ENCODE data around the gene CASKIN2. TPM values are rescaled to one million over a fixed set of nuclear protein-coding genes. Genes with fewer than 3 reads are reported as not detected.

The CASKIN2 gene
- total RNA-seq, 1 experiment from 2014 or later = 25.4 TPM

GRCh38 chr17:75491680-75492079 lies 23.7 kb downstream of the CASKIN2 start:
- intact Hi-C loops (cut with micrococcal nuclease; ENCODE audit: unreplicated experiment) = no loop called here
- H3K36me3 ChIP-seq (ENCODE audit: low read depth) = no peaks in the 10 kb centered on the region
- no peak for TF ChIP-seq CTCF (conservative IDR thresholded peaks at IDR 0.05)
- TF ChIP-seq EZH2 (IDR thresholded peaks at IDR 0.05; ENCODE audit: low read depth) = no peak
- no peaks in the 10 kb centered on the region for H3F3A ChIP-seq (ENCODE audit: insufficient read depth, low read depth)
- no peaks in the 10 kb centered on the region for H4K20me1 ChIP-seq (ENCODE audit: insufficient read depth)
- H3K79me2 ChIP-seq (ENCODE audit: low read depth) = no peaks in the 10 kb centered on the region
- ChIA-PET POLR2A (ENCODE audit: unreplicated experiment) (no interaction called here), CTCF (no interaction called here)
- no peak overlapping the region for H2AFZ ChIP-seq
- H3K4me3 ChIP-seq = no peak overlapping the region
- no peaks in the 10 kb centered on the region for H3K27me3 ChIP-seq (ENCODE audit: insufficient read depth, low read depth)
- H3K4me1 ChIP-seq (replicated peaks; ENCODE audit: insufficient read depth) = no peaks in the 10 kb centered on the region
- no peaks in the 10 kb centered on the region for H3K9me2 ChIP-seq (ENCODE audit: insufficient read depth)
- H3K27ac ChIP-seq = no peak overlapping the region
- no peak for DNase-seq
- H3K4me2 ChIP-seq = no peak overlapping the region
- no peaks in the 10 kb centered on the region for H3K9me3 ChIP-seq (ENCODE audit: insufficient read depth, low read depth)
- BruUV-seq (replicated peaks) = no TSS peak

DNA sequence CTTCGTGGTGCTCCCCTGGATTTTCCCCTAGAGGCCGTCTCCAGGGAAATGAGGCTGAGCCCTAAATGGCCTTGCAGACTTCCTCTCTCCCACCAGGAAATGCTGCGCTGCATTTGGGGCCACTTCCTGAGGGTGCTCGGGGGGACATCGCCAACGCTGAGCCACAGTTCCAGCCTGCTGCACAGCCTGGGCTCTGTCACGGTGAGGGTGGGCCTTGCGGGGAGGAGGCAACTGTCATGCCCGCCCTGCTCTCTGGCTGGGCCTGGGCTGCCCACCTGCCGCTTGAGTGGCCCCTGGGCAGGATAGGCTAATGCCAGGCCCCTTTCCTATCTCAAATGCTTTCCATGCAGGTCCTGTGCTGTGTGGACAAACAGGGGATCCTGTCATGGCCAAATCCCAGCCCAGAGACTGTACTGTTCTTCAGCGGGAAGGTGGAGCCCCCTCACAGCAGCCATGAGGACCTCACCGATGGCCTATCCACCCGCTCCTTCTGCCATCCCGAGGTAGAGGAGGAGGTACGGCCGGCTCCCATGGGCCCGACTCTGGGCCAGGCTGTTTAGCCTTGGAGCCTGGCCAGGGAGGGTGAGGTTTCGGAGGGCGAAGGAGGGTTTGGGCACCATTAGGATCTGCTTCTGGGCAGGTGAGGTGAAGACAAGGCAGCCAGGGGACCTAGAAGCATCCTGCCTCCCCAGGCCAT lies 24.2 kb downstream of the CASKIN2 start:
- Histone ChIP-seq H3K4me1 (replicated peaks; ENCODE audit: insufficient read depth) (no peaks in the 10 kb centered on the region), H3K9me3 (ENCODE audit: insufficient read depth, low read depth) (no peaks in the 10 kb centered on the region), H3K9me2 (ENCODE audit: insufficient read depth) (no peaks in the 10 kb centered on the region), H4K20me1 (ENCODE audit: insufficient read depth) (no peaks in the 10 kb centered on the region), H2AFZ (no peak overlapping the region), H3K4me2 (no peak overlapping the region), H3K27me3 (ENCODE audit: insufficient read depth, low read depth) (no peaks in the 10 kb centered on the region), H3K36me3 (ENCODE audit: low read depth) (no peaks in the 10 kb centered on the region), H3K27ac (no peak overlapping the region), H3K79me2 (ENCODE audit: low read depth) (no peaks in the 10 kb centered on the region), H3F3A (ENCODE audit: insufficient read depth, low read depth) (no peaks in the 10 kb centered on the region), H3K4me3 (no peak overlapping the region)
- no peak for DNase-seq
- ChIA-PET POLR2A (ENCODE audit: unreplicated experiment) (no interaction called here), CTCF (no interaction called here)
- intact Hi-C loops (cut with micrococcal nuclease; ENCODE audit: unreplicated experiment) = no loop called here
- no peak for TF ChIP-seq EZH2 (IDR thresholded peaks at IDR 0.05; ENCODE audit: low read depth)
- no peak for TF ChIP-seq CTCF (conservative IDR thresholded peaks at IDR 0.05)
- no TSS peak for BruUV-seq (replicated peaks)

- no peaks in the 10 kb centered on the region for H3K27me3 ChIP-seq (ENCODE audit: insufficient read depth, low read depth)
- H3K4me1 ChIP-seq (replicated peaks; ENCODE audit: insufficient read depth) = no peaks in the 10 kb centered on the region
- ChIA-PET CTCF (interaction anchor here (0.6 kb wide), 1 partner anchor 164 kb away, joined by 6 read pairs; no protein-coding TSS in a partner anchor), POLR2A (ENCODE audit: unreplicated experiment) (no interaction called here)
- no peak overlapping the region for H2AFZ ChIP-seq
- no peaks in the 10 kb centered on the region for H4K20me1 ChIP-seq (ENCODE audit: insufficient read depth)
- TF ChIP-seq CTCF (conservative IDR thresholded peaks at IDR 0.05) (no peak), EZH2 (IDR thresholded peaks at IDR 0.05; ENCODE audit: low read depth) (no peak)
- H3K9me3 ChIP-seq (ENCODE audit: insufficient read depth, low read depth) = no peaks in the 10 kb centered on the region
- no peak overlapping the region for H3K4me3 ChIP-seq
- H3K36me3 ChIP-seq (ENCODE audit: low read depth) = no peaks in the 10 kb centered on the region
- H3K79me2 ChIP-seq (ENCODE audit: low read depth) = no peaks in the 10 kb centered on the region
- H3K27ac ChIP-seq = no peak overlapping the region
- intact Hi-C loops (cut with micrococcal nuclease; ENCODE audit: unreplicated experiment) = no loop called here
- DNase-seq = no peak
- H3K9me2 ChIP-seq (ENCODE audit: insufficient read depth) = no peaks in the 10 kb centered on the region
- no peaks in the 10 kb centered on the region for H3F3A ChIP-seq (ENCODE audit: insufficient read depth, low read depth)
- H3K4me2 ChIP-seq = no peak overlapping the region
- no TSS peak for BruUV-seq (replicated peaks)
Observed at GRCh38 chr17:75490173-75490743, 25.1 kb downstream of the CASKIN2 start.
